ENCODE results near the gene NUDT14.

NUDT14 gene

GRCh38 chr14:105196265-105196960 lies 15.3 kb upstream of the NUDT14 start:
- no peak for DNase-seq

- DNase-seq: no peak
These were observed 14.6 kb upstream of the NUDT14 start for GRCh38 chr14:105195522-105196264.

GRCh38 chr14:105195051-105195450 lies 13.9 kb upstream of the NUDT14 start:
- DNase-seq: no peak

GRCh38 chr14:105193916-105194782 lies 13.0 kb upstream of the NUDT14 start:
- DNase-seq: no peak

GRCh38 chr14:105192866-105193731 lies 12.0 kb upstream of the NUDT14 start:
- DNase-seq: no peak

GRCh38 chr14:105187935-105188524 lies 6.9 kb upstream of the NUDT14 start:
- no peak for DNase-seq

- no peak for DNase-seq
These were observed 6.0 kb upstream of the NUDT14 start for GRCh38 chr14:105187116-105187515.

GRCh38 chr14:105185973-105186372 lies 4.9 kb upstream of the NUDT14 start:
- DNase-seq: no peak

GRCh38 chr14:105185001-105185400 lies 3.9 kb upstream of the NUDT14 start:
- DNase-seq: no peak

- DNase-seq: no peak
These were observed 3.3 kb upstream of the NUDT14 start for GRCh38 chr14:105184461-105184860.

GRCh38 chr14:105182296-105183020 lies 1.3 kb upstream of the NUDT14 start:
- no peak for DNase-seq

GRCh38 chr14:105181549-105182295 lies 610 bp upstream of the NUDT14 start:
- no peak for DNase-seq

- no peak for DNase-seq
These were observed 1.9 kb downstream of the NUDT14 start for GRCh38 chr14:105179191-105179590.

GRCh38 chr14:105178868-105179140 lies 2.3 kb downstream of the NUDT14 start:
- DNase-seq: no peak

- DNase-seq: no peak
These were observed 2.8 kb downstream of the NUDT14 start for GRCh38 chr14:105178069-105178867.

GRCh38 chr14:105177082-105177481 lies 4.0 kb downstream of the NUDT14 start:
- DNase-seq: no peak

- no peak for DNase-seq
These were observed 4.6 kb downstream of the NUDT14 start for GRCh38 chr14:105176513-105176912.

GRCh38 chr14:105173901-105174894 lies 6.9 kb downstream of the NUDT14 start:
- DNase-seq: no peak

GRCh38 chr14:105173145-105173544 lies 8.0 kb downstream of the NUDT14 start:
- DNase-seq: no peak

Measured in NCI-H1048 (cell line).